H1 (cell line): ENCODE measurements around the gene NDUFB10. TPM values are rescaled to one million over a fixed set of nuclear protein-coding genes. Genes with fewer than 3 reads are reported as not detected.
A peak's percentile ranks its signal among the peaks of the same experiment; 100 is the strongest.

Experiments
- BRCA1 ChIP-seq: IDR thresholded peaks from 2 replicates; pipeline ENCODE4 v1.6.1; 2012; ENCODE audit warnings: low read depth, low read length, improper control_type of control experiment
- CREB1 ChIP-seq: IDR thresholded peaks from 2 replicates; pipeline ENCODE4 v1.6.1; 2012; ENCODE audit warnings: inconsistent platforms
- GABPA ChIP-seq: IDR thresholded peaks from 2 replicates; pipeline ENCODE4 v1.6.1; 2011; ENCODE audit warnings: mild to moderate bottlenecking, low read length, moderate library complexity, borderline replicate concordance; ENCODE audit not compliant: insufficient read depth
- GTF2F1 ChIP-seq: IDR thresholded peaks from 2 replicates; pipeline ENCODE4 v1.6.1; 2012; ENCODE audit warnings: low read depth, low read length, improper control_type of control experiment, borderline replicate concordance
- HDAC2 ChIP-seq, 2 experiments: fragments of 300-600 bp in 1 of 2; sonication (generic) in 1 of 2; IDR thresholded peaks; 2 replicates each; pipeline ENCODE4 v1.6.1; 2011 to 2012; ENCODE audit warnings: low read depth in 2 of 2, low read length in 2 of 2, mild to moderate bottlenecking in 2 of 2, moderate library complexity in 2 of 2, borderline replicate concordance in 1 of 2, inconsistent platforms in 1 of 2
- JUND ChIP-seq: IDR thresholded peaks from 2 replicates; pipeline ENCODE4 v1.6.1; 2011; ENCODE audit warnings: mild to moderate bottlenecking, improper control_type of control experiment, low read length
- KDM4A ChIP-seq: IDR thresholded peaks from one replicate; pipeline ENCODE4 v1.7.1; 2012; ENCODE audit warnings: low read depth, mild to moderate bottlenecking, moderate library complexity, low read length, inconsistent platforms; ENCODE audit not compliant: severe bottlenecking
- NANOG ChIP-seq: IDR thresholded peaks from 2 replicates; pipeline ENCODE4 v1.6.1; 2011; ENCODE audit warnings: low read length, low read depth, mild to moderate bottlenecking, inconsistent platforms; ENCODE audit not compliant: insufficient read depth, poor library complexity, severe bottlenecking
- NRF1 ChIP-seq: IDR thresholded peaks from 2 replicates; pipeline ENCODE4 v1.6.1; 2011; ENCODE audit warnings: mild to moderate bottlenecking, low read depth, low read length, improper control_type of control experiment
- POLR2A ChIP-seq, 2 experiments: IDR thresholded peaks; 1 replicate in 1 of 2; 2 replicates in 1 of 2; pipeline ENCODE4 v1.6.1; 2011; ENCODE audit warnings: low read depth in 2 of 2, low read length in 2 of 2, mild to moderate bottlenecking in 2 of 2; ENCODE audit errors: control extremely low read depth in 1 of 2
- POLR2AphosphoS5 ChIP-seq: IDR thresholded peaks from 2 replicates; pipeline ENCODE4 v1.6.1; 2011; ENCODE audit warnings: low read depth, low read length
- RFX5 ChIP-seq: IDR thresholded peaks from 2 replicates; pipeline ENCODE4 v1.6.1; 2011; ENCODE audit warnings: low read depth, low read length, improper control_type of control experiment, borderline replicate concordance
- SIN3A ChIP-seq, 2 experiments: IDR thresholded peaks in 1 of 2; conservative IDR thresholded peaks in 1 of 2; 2 replicates each; pipeline ENCODE4 v1.6.1; 2011 to 2012; ENCODE audit warnings: low read length in 2 of 2, improper control_type of control experiment in 1 of 2, low read depth in 1 of 2, mild to moderate bottlenecking in 1 of 2
- SIRT6 ChIP-seq: IDR thresholded peaks from one replicate; pipeline ENCODE4 v1.7.1; 2012; ENCODE audit warnings: low read length, inconsistent platforms
- SP4 ChIP-seq: IDR thresholded peaks from 2 replicates; pipeline ENCODE4 v1.6.1; 2012; ENCODE audit warnings: low read length, inconsistent platforms
- SUZ12 ChIP-seq: fragments of 200-600 bp; sonication (generic); IDR thresholded peaks from 2 replicates; pipeline ENCODE4 v1.6.1; 2012; ENCODE audit warnings: mild to moderate bottlenecking, inconsistent platforms, low read length, moderate library complexity, mixed read lengths
- TAF7 ChIP-seq: optimal IDR thresholded peaks from 2 replicates; pipeline ENCODE3; 2011; ENCODE audit warnings: low read depth, mild to moderate bottlenecking, inconsistent platforms, low read length, moderate library complexity, borderline replicate concordance
- YY1 ChIP-seq: IDR thresholded peaks from 2 replicates; pipeline ENCODE4 v1.6.1; 2011; ENCODE audit warnings: low read depth, mild to moderate bottlenecking, low read length
- polyA plus RNA-seq, 7 experiments: library from polyadenylated mRNA; depleted of rRNA in 3 of 7; stranded (reverse) in 5 of 7; unstranded in 2 of 7; fragments of >200 nt in 5 of 7; fragments of 200-250 nt in 2 of 7; gene quantifications; 1 replicate in 5 of 7; 2 replicates in 1 of 7; 4 replicates in 1 of 7; pipeline versions ENCODE4 v1.2.1 to v1.2.3, GENCODE V29; 2011 to 2013; ENCODE audit warnings: missing spikeins in 2 of 7, mixed read lengths in 2 of 7
- total RNA-seq: library from RNA; stranded (reverse); fragmentation: NEBNext Ultra II Directional; extraction: Animal tissue kit (Norgen Biotek cat#: 25700); gene quantifications from 2 replicates; pipeline ENCODE4 v1.2.1, GENCODE V29; 2021
- TF ChIP-seq, protein P1 (sequence below): IDR thresholded peaks from 2 replicates; pipeline ENCODE4 v1.6.1; 2012; ENCODE audit warnings: inconsistent platforms
- TF ChIP-seq, protein P2 (sequence below): IDR thresholded peaks from 2 replicates; pipeline ENCODE4 v1.6.1; 2012; ENCODE audit warnings: inconsistent platforms

NDUFB10 gene
- total and polyA plus RNA-seq, 2 of the 8 experiments (the other 6 are each of a cell fraction or from before 2014, with no cell fraction given), result 183 to 194 TPM

DNA sequence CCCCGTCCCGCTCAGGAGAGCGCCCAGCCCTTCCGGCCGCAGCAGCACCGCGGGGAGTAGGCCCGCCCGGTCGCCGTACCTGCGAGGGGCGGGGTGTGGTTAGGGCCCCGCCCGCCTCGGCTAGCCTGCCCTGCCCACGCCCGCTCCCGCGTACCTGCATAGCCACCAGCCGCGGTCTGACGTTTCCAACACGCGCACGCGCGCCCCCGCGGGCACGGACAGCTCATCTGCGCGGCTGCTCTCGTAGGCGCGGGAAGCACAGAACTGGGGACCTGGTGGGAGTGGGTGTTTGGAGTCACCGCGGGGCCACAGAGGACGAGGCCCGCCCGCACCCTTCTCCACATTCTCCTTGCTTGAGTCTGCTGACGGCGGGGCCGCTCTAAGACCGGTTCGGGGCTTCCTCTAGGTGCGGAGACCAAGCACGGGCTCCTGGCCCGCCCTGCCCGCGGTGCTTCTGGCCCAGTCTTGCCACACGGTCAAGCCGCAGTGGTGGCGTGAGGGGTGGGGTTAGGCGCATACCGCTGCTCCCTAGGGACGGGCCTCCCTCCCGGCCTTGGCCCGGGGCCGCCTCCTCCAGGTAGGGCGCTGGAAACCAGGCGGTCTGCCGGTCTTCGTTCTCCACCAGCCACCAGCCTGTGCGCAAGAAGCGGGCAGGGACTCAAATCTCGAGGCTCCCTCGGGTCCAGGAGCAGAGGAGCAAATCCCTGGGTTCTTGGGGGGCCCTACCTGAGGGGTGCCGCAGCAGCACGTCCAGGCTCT is 20.1 kb downstream of the NDUFB10 start (continued):
- TF ChIP-seq, protein P1, sequence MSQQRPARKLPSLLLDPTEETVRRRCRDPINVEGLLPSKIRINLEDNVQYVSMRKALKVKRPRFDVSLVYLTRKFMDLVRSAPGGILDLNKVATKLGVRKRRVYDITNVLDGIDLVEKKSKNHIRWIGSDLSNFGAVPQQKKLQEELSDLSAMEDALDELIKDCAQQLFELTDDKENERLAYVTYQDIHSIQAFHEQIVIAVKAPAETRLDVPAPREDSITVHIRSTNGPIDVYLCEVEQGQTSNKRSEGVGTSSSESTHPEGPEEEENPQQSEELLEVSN, result no peak
- TF ChIP-seq GABPA, result peak; percentile 56; the same call in 1 of the 2 replicates
- TF ChIP-seq CREB1, result peak; percentile 58
- TF ChIP-seq, protein P2, sequence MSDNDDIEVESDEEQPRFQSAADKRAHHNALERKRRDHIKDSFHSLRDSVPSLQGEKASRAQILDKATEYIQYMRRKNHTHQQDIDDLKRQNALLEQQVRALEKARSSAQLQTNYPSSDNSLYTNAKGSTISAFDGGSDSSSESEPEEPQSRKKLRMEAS, result peak; percentile 36; the same call in 1 of the 2 replicates
- peak in 1 of 2 experiments; percentile 22; a peak in 1 of 3 replicates for TF ChIP-seq POLR2A (IDR thresholded peaks at IDR 0.05; ENCODE audit: control extremely low read depth in 1 of 2, low read depth in 2 of 2, low read length in 2 of 2)
- no peak; the same call in none of the 2 replicates for TF ChIP-seq POLR2AphosphoS5
- no peak for TF ChIP-seq GTF2F1
- no peak for TF ChIP-seq BRCA1
- TF ChIP-seq NANOG, result no peak
- TF ChIP-seq YY1, result no peak
- peak; percentile 29 for TF ChIP-seq KDM4A
- 0 out of 4 replicates have a peak, but pooled peaks of 1 of the 2 experiments have one; percentile 25 for TF ChIP-seq HDAC2 (IDR thresholded peaks at IDR 0.05; ENCODE audit: borderline replicate concordance in 1 of 2, low read depth in 2 of 2, low read length in 2 of 2)
- no peak for TF ChIP-seq RFX5
- no peak for TF ChIP-seq SIN3A (conservative IDR thresholded peaks at IDR 0.05 in 1 of 2, IDR thresholded peaks at IDR 0.05 in 1 of 2; ENCODE audit: low read depth in 1 of 2, low read length in 2 of 2)
- no peak for TF ChIP-seq JUND
- no peak; the same call in 1 of the 2 replicates for TF ChIP-seq SUZ12
- TF ChIP-seq SP4, result no peak
- no peak for TF ChIP-seq NRF1
- peak; percentile 14 for TF ChIP-seq TAF7
- TF ChIP-seq SIRT6, result no peak
